Endometrium (tissue), 2 donors: ENCODE measurements around the gene XCL1.

Experiments used
- FAIRE-seq: peaks from 2 replicates; lab custom pipeline; 2012; peaks lifted over from hg19 to GRCh38; lab: Jason Lieb, UNC
- donor health status: control.
- donor health status: control.

XCL1 gene

DNA sequence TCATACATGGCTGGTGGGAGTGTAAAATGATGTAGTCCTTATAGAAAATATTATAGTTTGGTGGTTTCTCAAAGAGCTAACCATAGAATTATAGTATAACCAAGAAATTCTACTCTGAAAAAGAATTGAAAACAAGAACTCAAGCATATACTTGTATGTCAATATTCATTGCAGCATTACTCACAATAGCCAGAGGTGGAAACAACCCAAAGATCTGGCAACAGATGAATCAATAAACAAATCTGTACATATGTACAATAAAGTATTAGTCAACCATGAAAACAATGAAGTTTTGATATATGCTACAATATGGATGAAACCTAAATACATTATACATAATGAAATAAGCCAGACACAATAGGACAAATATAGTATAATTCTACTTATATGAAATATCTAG, 29.7 kb downstream of the XCL1 start:
- no peak for FAIRE-seq

- FAIRE-seq: no peak
Observed at GRCh38 chr1:168607872-168608428, 31.5 kb downstream of the XCL1 start.

DNA sequence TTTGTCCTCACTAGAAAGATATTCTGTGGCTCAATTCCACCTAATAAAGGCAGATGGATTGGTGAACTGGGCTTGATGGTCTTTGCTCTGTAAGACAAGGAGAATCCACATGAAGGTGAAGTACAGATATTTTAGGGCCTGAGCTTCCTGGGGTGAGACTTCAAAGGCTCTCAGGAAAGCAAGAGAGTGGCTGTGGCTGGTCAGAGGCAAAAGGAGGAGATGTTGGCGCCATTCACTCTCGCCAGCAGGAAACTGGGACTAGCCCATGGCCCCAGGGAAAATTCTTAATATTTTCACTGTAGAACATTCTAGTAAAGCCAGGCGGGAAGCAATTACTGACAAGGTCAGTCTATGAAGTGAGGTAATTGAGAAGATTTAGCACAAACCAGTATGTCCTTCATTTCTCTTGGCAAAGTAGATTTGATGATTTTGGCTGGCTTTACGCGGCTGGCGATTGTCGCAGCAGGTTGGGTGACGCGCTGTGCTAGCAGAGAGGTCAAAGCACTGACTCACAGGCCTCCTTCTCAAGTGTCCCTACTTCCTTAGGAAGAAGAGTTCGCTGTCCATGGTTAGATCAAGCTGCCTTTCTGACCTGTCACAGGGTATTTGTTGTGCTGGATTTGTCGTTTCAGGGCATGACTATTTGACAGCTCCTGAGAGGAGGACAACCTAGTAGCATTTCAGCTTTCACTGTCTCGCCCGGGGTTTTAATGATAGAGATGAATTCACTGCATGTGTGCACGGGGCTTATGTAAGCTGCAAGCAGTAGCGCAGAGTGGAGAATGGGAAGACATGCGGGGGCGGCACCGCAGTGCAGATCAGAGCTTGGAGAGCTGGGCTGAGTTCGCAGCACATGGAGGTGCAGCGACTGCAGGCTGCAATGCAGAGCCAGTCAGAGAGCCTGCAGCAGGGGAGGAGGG, 32.7 kb downstream of the XCL1 start:
- no peak for FAIRE-seq

DNA sequence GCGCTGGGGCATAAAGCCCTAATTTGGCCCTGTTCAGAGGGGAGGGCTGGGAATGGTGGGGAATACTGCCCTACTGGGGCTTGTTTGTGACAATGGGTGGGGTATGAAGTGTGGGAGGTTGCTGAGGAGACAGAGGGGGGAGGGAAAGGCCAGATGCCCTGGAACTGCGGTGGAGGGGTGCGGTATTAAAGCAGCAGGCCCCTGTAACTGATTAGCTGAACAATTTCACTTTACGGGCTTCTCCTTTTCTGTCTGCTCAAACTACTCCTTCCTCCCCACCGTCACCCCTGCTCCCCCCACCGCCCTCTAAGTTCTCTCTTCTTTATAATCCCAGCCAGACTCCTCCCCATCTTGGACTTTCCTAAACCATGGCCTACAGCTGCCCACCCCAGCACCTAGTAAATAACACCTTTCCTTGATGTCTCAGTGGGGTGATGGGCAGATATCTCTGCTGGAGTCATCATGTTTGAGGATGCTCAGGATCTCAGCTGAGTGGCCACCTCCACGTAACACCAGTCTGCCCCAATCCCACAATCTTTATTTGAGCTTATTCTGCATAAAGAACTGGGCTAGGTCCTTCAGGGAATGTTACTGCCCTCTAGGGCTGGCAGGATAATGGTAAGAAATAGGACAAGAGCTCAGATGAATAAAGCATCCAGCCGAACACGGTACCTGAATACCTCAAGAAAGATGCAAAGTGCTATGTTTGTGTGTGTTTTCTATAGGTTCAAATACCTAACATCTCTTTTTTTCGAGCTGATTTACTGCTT, 33.5 kb downstream of the XCL1 start:
- no peak for FAIRE-seq

GRCh38 chr1:168613038-168613451, 36.6 kb downstream of the XCL1 start:
- FAIRE-seq: no peak

DNA sequence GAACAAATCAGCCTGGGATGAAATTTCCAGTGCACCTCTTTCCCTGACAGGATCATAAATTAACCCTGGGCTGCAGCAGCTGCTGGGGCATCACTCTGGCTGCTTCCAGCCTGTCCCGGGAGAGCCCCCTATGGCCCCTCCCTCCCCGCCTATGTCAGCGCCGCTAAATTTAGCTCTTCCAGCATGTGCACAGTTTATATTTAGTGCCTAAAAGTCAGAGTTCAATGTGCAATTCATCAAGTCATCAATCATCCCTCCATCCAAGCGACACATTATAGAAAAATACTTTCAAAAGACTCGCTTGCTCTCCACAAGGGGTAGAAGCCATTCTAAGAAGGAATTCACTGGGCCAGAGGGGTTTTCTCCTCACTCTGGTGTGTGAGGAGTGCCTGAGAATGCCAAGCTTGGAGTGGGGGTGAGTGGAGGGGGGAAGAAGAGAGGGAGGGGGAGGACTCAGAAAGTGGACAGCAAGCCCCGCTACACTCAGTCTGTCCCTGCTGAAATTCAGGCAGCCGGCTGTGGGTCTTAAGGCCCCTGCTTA, 37.4 kb downstream of the XCL1 start:
- no peak for FAIRE-seq

DNA sequence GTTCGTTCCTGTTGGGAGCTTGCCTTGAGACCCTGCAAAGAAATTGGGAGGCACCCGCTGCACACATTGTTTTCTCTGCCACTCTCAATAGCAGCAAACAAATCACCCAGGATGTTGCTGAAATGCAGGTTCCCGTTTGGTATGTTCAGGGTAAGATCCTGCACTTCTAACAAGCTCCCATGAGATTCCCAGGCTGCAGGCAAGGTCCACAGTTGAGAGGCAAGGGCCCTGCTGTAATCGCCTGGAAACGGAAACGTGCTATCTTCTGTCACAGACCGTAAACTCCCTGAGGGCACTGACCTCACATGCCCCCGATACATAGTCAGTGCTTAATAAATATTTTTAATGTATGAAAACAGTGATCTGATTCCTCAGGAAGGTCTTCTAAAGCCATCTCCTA, 37.8 kb downstream of the XCL1 start:
- FAIRE-seq: no peak

DNA sequence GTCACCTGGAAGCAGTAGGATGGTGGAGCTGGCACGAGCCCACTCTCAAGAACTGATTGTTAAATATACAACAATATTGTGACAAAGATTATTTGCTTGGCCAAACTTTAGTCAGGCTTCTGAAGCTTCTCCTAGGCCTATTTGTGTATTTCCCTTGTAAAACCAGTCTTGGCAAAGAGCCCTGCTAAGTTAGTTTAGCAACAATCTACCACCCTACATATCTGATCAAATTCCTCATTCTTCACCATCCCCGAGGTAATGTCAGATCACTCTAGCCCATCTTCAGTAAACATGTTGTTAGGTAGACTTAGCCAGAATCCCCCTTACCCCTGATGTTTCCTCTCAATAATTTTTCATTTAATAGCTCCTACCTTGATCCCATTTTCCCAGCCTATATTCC, 39.6 kb downstream of the XCL1 start:
- no peak for FAIRE-seq

DNA sequence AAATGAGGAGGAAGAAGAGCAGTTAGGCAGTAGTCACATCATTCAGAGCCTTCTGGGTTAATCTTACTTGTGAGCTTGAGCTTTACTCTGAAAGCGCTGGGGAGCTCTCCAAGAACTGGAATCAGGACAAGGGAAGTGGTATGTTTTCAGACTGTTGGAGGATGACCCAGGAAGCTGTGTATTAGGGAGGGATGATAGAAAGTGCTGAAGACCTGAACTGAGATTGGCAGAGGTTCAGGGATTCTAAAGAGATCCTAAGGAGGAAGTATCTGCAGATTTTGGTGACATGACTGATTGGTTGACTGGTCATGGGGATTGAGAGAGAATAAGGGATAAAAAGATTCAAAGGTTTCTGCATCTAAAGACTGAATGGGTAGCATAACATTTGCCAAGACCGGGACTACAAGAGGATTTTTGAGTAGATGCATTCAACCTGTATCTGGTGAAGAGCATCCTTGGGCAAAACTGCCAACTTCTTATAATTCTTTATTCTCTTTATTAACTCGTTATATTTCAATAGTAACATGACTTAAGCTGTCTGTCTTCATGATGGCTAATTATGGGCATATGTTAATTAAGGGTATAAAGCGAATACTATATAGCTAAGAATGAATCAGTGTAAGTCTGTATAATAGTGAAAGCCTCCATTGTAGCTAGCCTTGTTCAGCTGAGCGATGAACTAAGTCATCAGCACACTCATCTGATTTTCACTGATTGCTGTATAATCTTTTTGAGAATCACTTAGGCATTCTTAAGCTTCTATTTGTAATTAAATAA, 41.8 kb downstream of the XCL1 start:
- FAIRE-seq: no peak

DNA sequence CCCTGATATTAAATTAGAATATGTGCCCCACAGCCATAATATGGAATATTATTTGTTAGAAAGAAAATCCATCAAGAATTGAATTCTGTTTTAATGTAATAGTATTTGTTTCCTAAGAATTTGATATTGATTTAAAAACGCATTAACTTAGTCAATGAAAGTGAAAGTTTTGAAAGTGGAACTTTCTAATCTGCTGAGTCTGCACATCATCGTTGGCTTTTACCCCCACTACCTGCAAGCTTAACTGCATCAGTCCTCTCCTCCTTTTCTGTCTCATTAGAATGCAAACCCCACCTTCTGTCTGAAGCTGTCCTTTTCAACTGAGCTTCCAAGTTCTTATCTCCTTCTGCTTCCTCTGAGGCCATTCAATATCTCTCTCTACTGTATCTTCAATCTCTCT, 42.5 kb downstream of the XCL1 start:
- no peak for FAIRE-seq

- no peak for FAIRE-seq
Observed at GRCh38 chr1:168621356-168621755, 45.0 kb downstream of the XCL1 start.

DNA sequence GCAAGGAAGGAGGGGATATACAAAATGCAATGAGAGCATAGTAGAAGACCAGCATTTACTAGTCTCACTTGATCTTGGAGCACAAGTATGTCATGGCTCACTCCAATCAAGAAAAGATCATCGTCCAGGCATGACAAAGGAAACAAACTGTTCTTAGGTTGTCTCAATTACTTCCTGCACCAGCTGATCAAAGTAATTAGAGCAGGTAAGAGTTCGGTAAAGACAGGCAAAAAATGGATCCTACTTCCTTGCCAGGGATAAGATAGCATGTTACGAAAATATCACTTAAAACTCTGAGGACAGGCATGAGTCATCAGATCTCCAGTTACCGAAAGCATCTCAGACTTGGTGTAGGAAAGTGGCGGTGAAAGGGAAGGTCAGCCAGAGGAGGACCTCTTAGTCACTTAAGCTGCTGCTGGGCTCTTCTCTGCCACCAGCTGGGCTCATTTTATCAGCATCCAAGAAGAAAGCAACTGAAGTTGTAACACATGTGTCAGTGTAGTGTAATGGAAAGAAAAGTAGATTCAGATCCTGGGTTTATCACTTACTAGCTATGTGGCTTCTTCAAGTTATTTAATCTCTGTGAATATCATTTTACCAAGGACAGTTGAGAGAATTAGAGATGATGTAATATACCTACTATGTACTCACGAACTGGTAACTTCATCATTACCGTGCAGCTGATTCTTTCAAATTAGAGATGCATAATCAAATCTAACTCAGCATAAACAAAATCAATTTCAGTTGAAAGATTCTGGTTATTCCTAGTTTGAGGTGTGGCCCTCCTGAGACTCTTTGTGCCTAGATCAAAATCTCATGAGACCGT, 46.8 kb downstream of the XCL1 start:
- no peak for FAIRE-seq

DNA sequence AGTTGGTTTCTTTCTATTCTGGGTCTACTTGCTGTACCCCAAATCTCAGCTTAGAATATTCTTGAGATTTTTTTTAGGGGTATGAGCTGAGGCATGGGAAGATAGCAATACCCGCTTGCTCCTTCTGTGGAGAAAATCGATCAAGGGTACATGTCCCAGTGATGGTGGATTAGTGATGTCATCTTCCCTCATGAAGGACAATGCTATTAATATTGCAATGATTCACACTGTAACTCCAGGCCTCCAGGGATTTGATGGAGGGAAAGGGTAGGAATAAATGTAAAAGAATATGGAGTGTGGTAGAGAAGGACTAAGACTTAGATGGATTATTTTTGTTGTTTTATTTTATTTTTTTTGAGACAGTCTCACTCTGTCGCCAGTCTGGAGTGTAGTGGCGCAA, 47.4 kb downstream of the XCL1 start:
- FAIRE-seq: no peak

DNA sequence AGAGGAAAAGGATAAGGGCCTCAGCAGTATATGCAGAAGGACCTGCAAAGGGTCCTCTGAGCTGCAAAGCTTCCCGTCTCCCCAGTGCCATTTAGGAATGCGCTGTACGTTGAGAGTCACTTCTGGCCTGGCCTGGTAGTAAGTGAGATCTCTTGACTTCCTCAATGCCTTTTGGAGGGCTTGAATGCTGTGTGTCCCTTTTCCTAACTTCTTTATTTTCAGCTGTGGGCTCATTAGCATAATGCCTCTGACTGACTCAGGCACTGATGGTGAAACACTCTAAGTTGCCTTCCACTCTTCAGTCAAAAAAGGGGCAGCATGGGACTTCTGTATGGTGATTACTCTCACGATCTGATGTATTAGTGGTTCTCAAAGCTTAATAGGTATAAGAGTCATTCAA, 49.9 kb downstream of the XCL1 start:
- no peak for FAIRE-seq

DNA sequence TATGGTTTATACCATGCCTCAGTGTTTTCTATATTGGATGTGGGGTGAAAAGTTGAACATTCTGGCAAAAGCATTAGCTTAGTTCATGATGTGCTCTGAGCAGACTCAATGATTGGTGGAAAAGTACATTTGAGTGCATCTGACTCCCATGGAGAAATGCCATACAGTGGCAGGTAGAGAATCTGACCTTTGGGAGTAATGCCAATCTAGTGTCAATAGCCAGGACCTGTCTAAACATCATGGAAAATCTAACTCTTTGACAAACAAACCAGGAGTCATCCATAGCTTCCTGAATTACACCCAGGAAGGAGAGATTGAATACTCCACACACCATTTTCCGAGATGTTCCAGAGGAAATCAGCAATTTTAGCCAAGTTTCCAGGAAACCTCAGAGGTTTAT, 51.0 kb downstream of the XCL1 start:
- no peak for FAIRE-seq

DNA sequence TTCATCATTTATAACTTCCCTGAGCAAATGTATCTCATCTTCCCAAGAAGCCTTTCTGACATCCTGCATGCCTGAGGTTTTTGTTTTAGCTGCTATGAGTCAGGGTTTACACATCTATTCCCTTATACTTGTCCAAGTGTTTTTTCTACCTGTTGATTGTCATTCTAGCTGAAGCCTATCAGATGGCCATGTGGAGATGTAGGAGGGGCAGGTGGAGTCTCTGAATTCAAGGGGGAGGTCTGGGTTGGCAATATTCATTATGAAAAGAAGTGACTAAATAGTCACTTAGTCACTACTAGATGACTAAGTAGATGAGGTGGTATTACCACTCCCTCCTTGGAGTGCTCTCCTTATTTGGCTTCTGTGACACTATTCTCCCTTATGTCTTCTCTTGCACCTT, 52.4 kb downstream of the XCL1 start:
- no peak for FAIRE-seq

DNA sequence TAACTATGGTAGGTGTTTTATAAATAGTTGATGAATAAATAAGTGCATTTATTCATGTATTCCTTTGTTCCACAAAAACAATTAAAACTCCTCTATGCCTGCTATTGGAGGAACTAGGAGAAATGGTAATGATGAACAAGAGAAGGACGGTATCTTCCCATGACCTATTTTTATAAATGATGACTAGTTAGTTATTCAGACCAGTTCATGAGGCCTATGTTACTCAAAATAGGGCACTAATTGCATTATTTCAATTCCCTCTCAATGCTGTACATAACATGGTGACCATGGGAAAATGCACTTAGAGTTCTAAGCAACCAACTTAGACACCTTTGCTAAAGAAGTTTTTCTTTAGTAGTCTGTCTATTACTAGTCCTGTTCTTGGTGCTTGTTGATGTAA, 53.1 kb downstream of the XCL1 start:
- no peak for FAIRE-seq
